Measurements from ENCODE around the gene NBEA. TPM values are rescaled to one million over a fixed set of nuclear protein-coding genes. Genes with fewer than 3 reads are reported as not detected.

The NBEA gene
- total RNA-seq, 1 experiment from 2014 or later: 0.54 TPM

DNA sequence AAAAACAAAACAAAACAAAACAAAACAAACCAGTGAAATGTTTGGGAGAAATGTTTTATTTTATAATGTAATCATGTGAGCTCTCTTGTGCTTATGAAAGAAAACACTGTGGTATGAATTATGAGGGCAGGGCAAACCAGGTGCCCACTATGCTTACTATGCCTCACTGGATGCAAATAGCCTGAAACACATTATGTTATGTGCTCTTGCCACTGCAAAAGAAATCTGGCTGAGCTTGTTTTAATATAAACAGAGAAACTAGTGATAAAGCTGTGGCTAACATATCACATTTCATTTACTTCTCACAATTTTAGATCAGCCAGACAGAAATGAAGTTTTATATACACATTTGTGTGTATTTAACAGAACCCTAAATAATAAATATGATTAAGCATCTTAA, 8.7 kb upstream of the NBEA start:
- no peaks in the 10 kb centered on the region for H3K4me1 Mint-ChIP-seq (ENCODE audit: low read depth, unreplicated experiment)
- Histone ChIP-seq H3K27me3 (replicated peaks; ENCODE audit: control insufficient read depth, insufficient read depth, low read length) (no peaks in the 10 kb centered on the region), H3K36me3 (ENCODE audit: control insufficient read depth, insufficient read depth, low read length) (no peaks in the 10 kb centered on the region), H3K4me1 (no peaks in the 10 kb centered on the region), H3K4me3 (ENCODE audit: low read depth, low read length) (no peak overlapping the region), H3K9me3 (no peaks in the 10 kb centered on the region)
- no TSS peak for BruUV-seq (replicated peaks)
- DNase-seq: no peak
- peaks cover 3% of the 10 kb centered on the region for H3K27me3 Mint-ChIP-seq (ENCODE audit: insufficient read depth, unreplicated experiment)
- intact Hi-C loops (cut with micrococcal nuclease; ENCODE audit: unreplicated experiment): no loop called here
- no peaks in the 10 kb centered on the region for H3K36me3 Mint-ChIP-seq (ENCODE audit: insufficient read depth, unreplicated experiment)
- no peak overlapping the region for H3K4me3 Mint-ChIP-seq (ENCODE audit: unreplicated experiment)
- ChIA-PET CTCF (no interaction called here), POLR2A (no interaction called here)
- H3K9me3 Mint-ChIP-seq (ENCODE audit: unreplicated experiment): no peaks in the 10 kb centered on the region
- no peak overlapping the region for H3K27ac Mint-ChIP-seq (ENCODE audit: unreplicated experiment)
- no peak for TF ChIP-seq CTCF (IDR thresholded peaks at IDR 0.05; ENCODE audit: insufficient read depth in 1 of 2, low read depth in 1 of 2, low read length in 1 of 2, severe bottlenecking in 1 of 2, unreplicated experiment in 1 of 2)

DNA sequence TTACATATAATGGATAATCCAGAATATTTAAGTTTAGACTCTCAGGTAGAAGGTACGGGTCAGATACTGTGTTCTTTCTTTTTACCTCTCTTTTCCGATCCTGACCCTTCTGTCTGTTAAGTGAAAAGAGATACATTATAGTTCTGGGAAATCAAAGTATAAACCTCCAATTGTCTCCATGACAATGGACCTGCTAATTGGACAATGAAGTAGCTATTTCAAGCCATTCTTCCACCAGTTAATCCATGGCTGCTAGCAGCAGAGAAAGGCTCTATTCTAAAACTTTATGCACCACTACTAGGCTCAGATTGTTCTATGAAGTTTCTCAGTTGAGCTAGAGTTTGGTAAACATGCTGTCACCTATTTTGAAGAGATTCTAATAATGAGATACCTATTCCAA, 8.3 kb upstream of the NBEA start:
- Mint-ChIP-seq H3K4me3 (ENCODE audit: unreplicated experiment) (no peak overlapping the region), H3K27ac (ENCODE audit: unreplicated experiment) (no peak overlapping the region), H3K27me3 (ENCODE audit: insufficient read depth, unreplicated experiment) (peaks cover 6% of the 10 kb centered on the region), H3K36me3 (ENCODE audit: insufficient read depth, unreplicated experiment) (no peaks in the 10 kb centered on the region), H3K9me3 (ENCODE audit: unreplicated experiment) (no peaks in the 10 kb centered on the region), H3K4me1 (ENCODE audit: low read depth, unreplicated experiment) (no peaks in the 10 kb centered on the region)
- Histone ChIP-seq H3K4me3 (ENCODE audit: low read depth, low read length) (no peak overlapping the region), H3K9me3 (no peaks in the 10 kb centered on the region), H3K4me1 (no peaks in the 10 kb centered on the region), H3K27me3 (replicated peaks; ENCODE audit: control insufficient read depth, insufficient read depth, low read length) (no peaks in the 10 kb centered on the region), H3K36me3 (ENCODE audit: control insufficient read depth, insufficient read depth, low read length) (no peaks in the 10 kb centered on the region)
- no TSS peak for BruUV-seq (replicated peaks)
- DNase-seq: no peak
- CTCF ChIA-PET: interaction anchor here (0.6 kb wide), 1 partner anchor 803 kb away, joined by 3 read pairs; no protein-coding TSS in a partner anchor
- intact Hi-C loops (cut with micrococcal nuclease; ENCODE audit: unreplicated experiment): no loop called here
- POLR2A ChIA-PET: no interaction called here
- no peak for TF ChIP-seq CTCF (IDR thresholded peaks at IDR 0.05; ENCODE audit: insufficient read depth in 1 of 2, low read depth in 1 of 2, low read length in 1 of 2, severe bottlenecking in 1 of 2, unreplicated experiment in 1 of 2)

DNA sequence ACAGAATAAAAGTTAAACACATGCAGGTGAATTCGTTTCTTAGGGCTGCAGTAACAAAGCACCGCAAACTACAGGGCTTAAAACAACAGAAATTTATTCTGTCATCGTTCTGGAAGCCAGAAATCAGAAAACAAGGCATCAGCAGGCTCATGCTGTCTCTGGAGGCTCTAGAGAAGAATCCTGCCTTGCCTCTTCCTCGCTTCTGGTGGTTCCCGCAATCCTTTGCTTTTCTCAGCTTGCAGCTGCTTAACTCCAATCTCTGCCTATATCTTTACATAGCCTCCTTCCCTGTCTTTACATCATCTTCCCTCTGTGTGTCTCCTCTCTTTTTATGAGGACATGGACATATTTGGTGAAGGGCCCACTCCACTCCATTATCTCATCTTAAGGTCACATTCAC, 6.2 kb upstream of the NBEA start:
- ChIA-PET POLR2A (no interaction called here), CTCF (no interaction called here)
- H3K36me3 Mint-ChIP-seq (ENCODE audit: insufficient read depth, unreplicated experiment): no peaks in the 10 kb centered on the region
- no peaks in the 10 kb centered on the region for H3K27me3 ChIP-seq (replicated peaks; ENCODE audit: control insufficient read depth, insufficient read depth, low read length)
- H3K4me3 Mint-ChIP-seq (ENCODE audit: unreplicated experiment): no peak overlapping the region
- no peaks in the 10 kb centered on the region for H3K36me3 ChIP-seq (ENCODE audit: control insufficient read depth, insufficient read depth, low read length)
- no TSS peak for BruUV-seq (replicated peaks)
- H3K27me3 Mint-ChIP-seq (ENCODE audit: insufficient read depth, unreplicated experiment): peaks cover 11% of the 10 kb centered on the region
- H3K9me3 ChIP-seq: no peaks in the 10 kb centered on the region
- TF ChIP-seq CTCF (IDR thresholded peaks at IDR 0.05; ENCODE audit: insufficient read depth in 1 of 2, low read depth in 1 of 2, low read length in 1 of 2, severe bottlenecking in 1 of 2, unreplicated experiment in 1 of 2): no peak
- H3K9me3 Mint-ChIP-seq (ENCODE audit: unreplicated experiment): no peaks in the 10 kb centered on the region
- no peaks in the 10 kb centered on the region for H3K4me1 ChIP-seq
- intact Hi-C loops (cut with micrococcal nuclease; ENCODE audit: unreplicated experiment): no loop called here
- DNase-seq: no peak
- no peak overlapping the region for H3K27ac Mint-ChIP-seq (ENCODE audit: unreplicated experiment)
- H3K4me3 ChIP-seq (ENCODE audit: low read depth, low read length): no peak overlapping the region
- H3K4me1 Mint-ChIP-seq (ENCODE audit: low read depth, unreplicated experiment): no peaks in the 10 kb centered on the region
